ENCODE results near the gene FDX2. TPM values are rescaled to one million over a fixed set of nuclear protein-coding genes. Genes with fewer than 3 reads are reported as not detected.

The FDX2 gene
- polyA plus RNA-seq, 1 donor from 2014 or later = 82.7 TPM

DNA sequence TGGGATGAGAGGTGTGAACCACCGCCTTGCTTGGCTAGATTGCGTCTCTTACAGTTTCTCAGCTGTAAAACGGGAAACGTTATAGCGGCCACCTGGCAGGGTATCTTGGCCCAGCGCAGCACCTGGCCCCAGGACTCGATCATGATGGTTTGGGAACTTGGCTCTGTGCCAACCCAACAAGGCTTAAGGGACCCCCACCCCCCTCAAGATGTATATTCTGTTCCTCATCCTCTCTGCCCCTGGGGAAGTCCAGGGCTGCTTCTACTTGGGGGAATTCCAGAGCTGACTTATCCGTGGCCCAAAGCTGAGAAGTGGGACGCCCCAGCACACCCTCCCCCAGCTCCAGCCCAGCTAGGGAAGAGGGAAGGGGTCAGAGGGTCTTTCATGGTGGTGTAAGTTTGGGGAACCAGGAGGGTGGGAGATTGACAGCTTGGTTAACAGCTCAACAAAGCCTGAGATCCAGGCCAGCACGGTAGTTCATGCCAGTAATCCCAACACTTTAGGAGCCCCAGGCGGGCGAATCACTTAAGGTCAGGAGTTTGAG is 44.2 kb downstream of the FDX2 start:
- no peaks in the 10 kb centered on the region for H3K36me3 ChIP-seq (ENCODE audit: insufficient read depth, low read length)
- TF ChIP-seq SMC3 (conservative IDR thresholded peaks at IDR 0.05; ENCODE audit: poor library complexity) (no peak), RAD21 (conservative IDR thresholded peaks at IDR 0.05) (no peak), EZH2 (IDR thresholded peaks at IDR 0.05; ENCODE audit: borderline replicate concordance, insufficient read depth, low read length, poor library complexity, severe bottlenecking) (no peak), POLR2AphosphoS5 (IDR thresholded peaks at IDR 0.05) (no peak), MXI1 (conservative IDR thresholded peaks at IDR 0.05; ENCODE audit: poor library complexity, severe bottlenecking) (no peak), EP300 (conservative IDR thresholded peaks at IDR 0.05; ENCODE audit: poor library complexity, severe bottlenecking) (no peak), TAF1 (IDR thresholded peaks at IDR 0.05; ENCODE audit: low read depth) (no peak)
- TF ChIP-seq, protein P1, sequence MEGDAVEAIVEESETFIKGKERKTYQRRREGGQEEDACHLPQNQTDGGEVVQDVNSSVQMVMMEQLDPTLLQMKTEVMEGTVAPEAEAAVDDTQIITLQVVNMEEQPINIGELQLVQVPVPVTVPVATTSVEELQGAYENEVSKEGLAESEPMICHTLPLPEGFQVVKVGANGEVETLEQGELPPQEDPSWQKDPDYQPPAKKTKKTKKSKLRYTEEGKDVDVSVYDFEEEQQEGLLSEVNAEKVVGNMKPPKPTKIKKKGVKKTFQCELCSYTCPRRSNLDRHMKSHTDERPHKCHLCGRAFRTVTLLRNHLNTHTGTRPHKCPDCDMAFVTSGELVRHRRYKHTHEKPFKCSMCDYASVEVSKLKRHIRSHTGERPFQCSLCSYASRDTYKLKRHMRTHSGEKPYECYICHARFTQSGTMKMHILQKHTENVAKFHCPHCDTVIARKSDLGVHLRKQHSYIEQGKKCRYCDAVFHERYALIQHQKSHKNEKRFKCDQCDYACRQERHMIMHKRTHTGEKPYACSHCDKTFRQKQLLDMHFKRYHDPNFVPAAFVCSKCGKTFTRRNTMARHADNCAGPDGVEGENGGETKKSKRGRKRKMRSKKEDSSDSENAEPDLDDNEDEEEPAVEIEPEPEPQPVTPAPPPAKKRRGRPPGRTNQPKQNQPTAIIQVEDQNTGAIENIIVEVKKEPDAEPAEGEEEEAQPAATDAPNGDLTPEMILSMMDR (IDR thresholded peaks at IDR 0.05; ENCODE audit: poor library complexity, severe bottlenecking) = no peak
- TF ChIP-seq, protein P2, sequence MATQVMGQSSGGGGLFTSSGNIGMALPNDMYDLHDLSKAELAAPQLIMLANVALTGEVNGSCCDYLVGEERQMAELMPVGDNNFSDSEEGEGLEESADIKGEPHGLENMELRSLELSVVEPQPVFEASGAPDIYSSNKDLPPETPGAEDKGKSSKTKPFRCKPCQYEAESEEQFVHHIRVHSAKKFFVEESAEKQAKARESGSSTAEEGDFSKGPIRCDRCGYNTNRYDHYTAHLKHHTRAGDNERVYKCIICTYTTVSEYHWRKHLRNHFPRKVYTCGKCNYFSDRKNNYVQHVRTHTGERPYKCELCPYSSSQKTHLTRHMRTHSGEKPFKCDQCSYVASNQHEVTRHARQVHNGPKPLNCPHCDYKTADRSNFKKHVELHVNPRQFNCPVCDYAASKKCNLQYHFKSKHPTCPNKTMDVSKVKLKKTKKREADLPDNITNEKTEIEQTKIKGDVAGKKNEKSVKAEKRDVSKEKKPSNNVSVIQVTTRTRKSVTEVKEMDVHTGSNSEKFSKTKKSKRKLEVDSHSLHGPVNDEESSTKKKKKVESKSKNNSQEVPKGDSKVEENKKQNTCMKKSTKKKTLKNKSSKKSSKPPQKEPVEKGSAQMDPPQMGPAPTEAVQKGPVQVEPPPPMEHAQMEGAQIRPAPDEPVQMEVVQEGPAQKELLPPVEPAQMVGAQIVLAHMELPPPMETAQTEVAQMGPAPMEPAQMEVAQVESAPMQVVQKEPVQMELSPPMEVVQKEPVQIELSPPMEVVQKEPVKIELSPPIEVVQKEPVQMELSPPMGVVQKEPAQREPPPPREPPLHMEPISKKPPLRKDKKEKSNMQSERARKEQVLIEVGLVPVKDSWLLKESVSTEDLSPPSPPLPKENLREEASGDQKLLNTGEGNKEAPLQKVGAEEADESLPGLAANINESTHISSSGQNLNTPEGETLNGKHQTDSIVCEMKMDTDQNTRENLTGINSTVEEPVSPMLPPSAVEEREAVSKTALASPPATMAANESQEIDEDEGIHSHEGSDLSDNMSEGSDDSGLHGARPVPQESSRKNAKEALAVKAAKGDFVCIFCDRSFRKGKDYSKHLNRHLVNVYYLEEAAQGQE (IDR thresholded peaks at IDR 0.05; ENCODE audit: borderline replicate concordance) = no peak
- peaks cover 43% of the 10 kb centered on the region for H3K27me3 ChIP-seq (ENCODE audit: insufficient read depth, low read depth, low read length)
- H4K20me1 ChIP-seq (ENCODE audit: insufficient read depth) = no peaks in the 10 kb centered on the region
- no peak overlapping the region for H2AFZ ChIP-seq (ENCODE audit: low read depth, low read length)
- no peak overlapping the region for H3K4me3 ChIP-seq (ENCODE audit: low read length)
- H3K79me2 ChIP-seq (replicated peaks; ENCODE audit: insufficient read depth, low read length) = no peaks in the 10 kb centered on the region
- no peaks in the 10 kb centered on the region for H3K9me2 ChIP-seq (ENCODE audit: insufficient read depth, low read length)
- no peak overlapping the region for H3K27ac ChIP-seq (ENCODE audit: low read length)
- H3K9ac ChIP-seq (ENCODE audit: low read length) = no peak overlapping the region
- no peak overlapping the region for H3K4me2 ChIP-seq (ENCODE audit: low read length)
- H3F3A ChIP-seq (ENCODE audit: insufficient read depth, low read length, poor library complexity, severe bottlenecking) = no peaks in the 10 kb centered on the region
- no peaks in the 10 kb centered on the region for H3K9me3 ChIP-seq (ENCODE audit: low read length)

- no peak within 1 kb of the TSS for H3K27ac ChIP-seq (ENCODE audit: low read length)
- TF ChIP-seq POLR2AphosphoS5 (IDR thresholded peaks at IDR 0.05) (no peak), RAD21 (conservative IDR thresholded peaks at IDR 0.05) (no peak), MXI1 (conservative IDR thresholded peaks at IDR 0.05; ENCODE audit: poor library complexity, severe bottlenecking) (no peak), EZH2 (IDR thresholded peaks at IDR 0.05; ENCODE audit: borderline replicate concordance, insufficient read depth, low read length, poor library complexity, severe bottlenecking) (peak; percentile 36)
- TF ChIP-seq, protein P1 (IDR thresholded peaks at IDR 0.05; ENCODE audit: poor library complexity, severe bottlenecking) = no peak
- TF ChIP-seq, protein P2 (IDR thresholded peaks at IDR 0.05; ENCODE audit: borderline replicate concordance) = no peak
- no peaks in the 10 kb centered on the region for H4K20me1 ChIP-seq (ENCODE audit: insufficient read depth)
- no peak within 1 kb of the TSS for H3K4me2 ChIP-seq (ENCODE audit: low read length)
- H3K27me3 ChIP-seq (ENCODE audit: insufficient read depth, low read depth, low read length) = peaks cover 43% of the 10 kb centered on the region
- no peaks in the 10 kb centered on the region for H3K9me3 ChIP-seq (ENCODE audit: low read length)
- H3K9me2 ChIP-seq (ENCODE audit: insufficient read depth, low read length) = no peaks in the 10 kb centered on the region
- H3K4me3 ChIP-seq (ENCODE audit: low read length) = peak within 1 kb of the TSS; percentile 47
- no peak within 1 kb of the TSS for H2AFZ ChIP-seq (ENCODE audit: low read depth, low read length)
- H3K79me2 ChIP-seq (replicated peaks; ENCODE audit: insufficient read depth, low read length) = no peaks in the 10 kb centered on the region
- no peaks in the 10 kb centered on the region for H3K36me3 ChIP-seq (ENCODE audit: insufficient read depth, low read length)
- H3F3A ChIP-seq (ENCODE audit: insufficient read depth, low read length, poor library complexity, severe bottlenecking) = no peaks in the 10 kb centered on the region
- H3K9ac ChIP-seq (ENCODE audit: low read length) = no peak within 1 kb of the TSS
Observed at GRCh38 chr19:10270616-10271394, 45.0 kb downstream of the FDX2 start, which contains the start of gene ICAM1. Gene ICAM1, plus strand, starts transcription at chr19:10271120. Its CDS starts 40 bp downstream, at chr19:10271160.

All from neural cell (in vitro differentiated cells).